GM18858 (cell line): ENCODE data around the gene DR1.
"Not testable (repeated sequence)": the region's sequence is repeated elsewhere in the genome, so short reads cannot be mapped to it uniquely, and the experiment has no call there.

Source experiments
- ATAC-seq: cut with Tn5 transposase; IDR thresholded peaks from one replicate; pipeline ENCODE4 v1.9.1; 2021; ENCODE audit not compliant: unreplicated experiment

Gene DR1

DNA sequence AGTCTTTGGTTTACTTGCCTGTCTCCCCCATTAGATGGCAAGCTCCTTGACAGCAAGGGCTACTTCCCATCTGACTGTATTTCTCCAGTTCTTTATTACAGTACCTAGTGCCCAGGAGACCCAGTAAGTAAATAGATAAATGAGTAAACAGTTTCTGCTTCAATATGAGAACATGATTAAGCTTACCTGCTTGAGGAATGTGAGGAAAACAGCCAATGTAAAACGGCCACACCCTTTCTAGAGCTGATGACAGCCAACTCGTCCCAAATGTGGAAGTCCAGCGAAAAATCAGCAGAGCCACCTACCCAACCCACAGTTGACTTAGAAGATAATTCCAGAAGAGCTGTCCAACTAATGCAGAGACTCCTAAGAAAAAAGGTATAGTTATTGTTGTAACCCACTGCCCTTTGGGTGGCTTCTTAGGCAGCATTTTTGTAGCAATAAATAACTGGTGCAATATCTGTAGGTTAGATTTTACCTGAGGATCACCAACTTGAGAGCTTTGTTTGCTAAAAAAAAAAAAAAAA is 6.5 kb upstream of the DR1 start:
- no peak for ATAC-seq

DNA sequence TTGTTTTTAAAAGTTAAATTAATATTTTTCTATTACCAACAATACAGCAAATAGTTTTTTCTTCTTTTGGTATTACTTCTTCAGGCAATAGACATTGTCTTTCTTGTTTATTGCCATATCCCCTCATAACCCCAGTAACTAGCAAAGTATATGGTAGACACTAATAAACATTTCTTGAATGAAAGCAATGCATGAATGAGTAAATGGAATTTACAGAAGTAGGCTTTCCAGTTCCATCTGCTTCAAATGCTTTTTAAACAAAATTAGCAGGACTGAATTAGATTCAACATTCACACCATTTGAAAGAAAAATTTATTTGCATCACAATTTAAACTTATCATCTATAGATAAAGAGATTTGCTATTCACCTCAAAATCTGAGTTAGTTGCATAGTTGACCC is 5.6 kb upstream of the DR1 start:
- no peak for ATAC-seq

DNA sequence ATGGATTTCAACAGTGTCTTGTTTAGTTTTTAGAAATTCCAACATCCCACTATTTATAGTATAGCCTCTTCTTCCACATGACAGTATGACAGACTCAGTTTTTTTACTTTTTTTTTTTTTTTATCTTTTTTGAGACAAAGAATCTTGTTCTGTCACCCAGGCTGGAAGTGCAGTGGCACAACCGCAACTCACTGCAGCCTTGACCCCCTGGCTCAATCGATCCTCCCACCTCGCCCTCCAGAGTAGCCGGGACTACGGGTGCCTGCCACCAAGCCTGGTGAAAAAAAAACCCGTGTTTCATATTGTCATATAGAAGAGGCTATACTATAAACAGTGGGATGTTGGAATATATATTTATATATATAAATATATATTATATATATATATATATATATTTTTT is 1.2 kb upstream of the DR1 start:
- no peak for ATAC-seq

DNA sequence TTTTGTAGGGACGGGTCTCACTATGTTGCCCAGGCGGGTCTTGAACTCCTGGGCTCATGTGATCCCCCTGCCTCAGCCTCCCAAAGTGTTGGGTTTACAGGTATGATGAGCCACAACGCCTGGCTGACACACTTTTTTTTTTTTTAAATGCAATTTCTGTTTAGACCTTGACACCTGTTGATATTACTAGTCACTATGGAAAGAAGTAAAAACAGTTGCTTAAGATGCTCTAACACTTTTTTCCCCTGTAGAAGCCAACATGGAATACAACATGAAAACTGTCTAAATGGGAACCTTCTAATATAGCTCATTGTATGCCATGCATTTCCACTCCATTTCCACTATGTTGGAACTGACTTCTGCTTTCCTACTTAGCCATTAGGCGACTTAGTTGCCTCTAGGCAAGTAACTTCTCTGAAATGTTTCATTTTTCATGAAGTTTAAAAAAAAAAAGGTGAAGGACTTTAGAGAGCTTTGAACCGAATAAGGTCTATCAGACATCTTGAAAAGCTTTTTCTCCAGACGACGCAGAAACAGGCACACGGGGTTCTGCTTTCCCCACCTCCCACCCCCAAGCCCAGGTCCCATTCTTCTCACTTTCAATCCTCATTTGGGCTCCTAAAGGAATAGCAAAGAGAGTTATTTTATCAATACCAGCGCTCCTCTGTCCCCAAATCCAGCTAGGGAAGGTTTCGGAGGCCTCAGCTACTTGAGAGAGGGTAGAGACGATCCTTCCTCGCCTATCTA is 648 bp upstream of the DR1 start:
- ATAC-seq, result peak; percentile 6

DNA sequence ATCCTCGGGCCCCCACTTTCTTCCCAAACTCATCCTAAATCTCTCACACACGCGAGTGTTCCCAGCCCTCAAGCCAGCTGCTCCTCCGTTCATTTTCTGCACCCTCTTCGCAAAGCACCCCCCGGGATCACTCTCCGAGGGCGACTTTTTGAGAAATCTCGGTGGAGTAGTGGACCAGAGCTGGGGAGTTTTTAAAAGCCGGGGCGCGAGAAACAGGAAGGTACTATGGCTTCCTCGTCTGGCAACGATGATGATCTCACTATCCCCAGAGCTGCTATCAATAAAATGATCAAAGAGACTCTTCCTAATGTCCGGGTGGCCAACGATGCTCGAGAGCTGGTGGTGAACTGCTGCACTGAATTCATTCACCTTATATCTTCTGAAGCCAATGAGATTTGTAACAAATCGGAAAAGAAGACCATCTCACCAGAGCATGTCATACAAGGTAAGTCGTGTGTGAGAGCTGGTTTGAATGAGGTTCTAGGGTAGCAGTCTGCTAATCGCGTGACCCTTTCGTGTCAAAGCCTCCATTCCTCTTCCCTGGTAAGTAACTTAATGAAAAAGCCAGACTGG is 800 bp downstream of the DR1 start:
- ATAC-seq, result no peak

DNA sequence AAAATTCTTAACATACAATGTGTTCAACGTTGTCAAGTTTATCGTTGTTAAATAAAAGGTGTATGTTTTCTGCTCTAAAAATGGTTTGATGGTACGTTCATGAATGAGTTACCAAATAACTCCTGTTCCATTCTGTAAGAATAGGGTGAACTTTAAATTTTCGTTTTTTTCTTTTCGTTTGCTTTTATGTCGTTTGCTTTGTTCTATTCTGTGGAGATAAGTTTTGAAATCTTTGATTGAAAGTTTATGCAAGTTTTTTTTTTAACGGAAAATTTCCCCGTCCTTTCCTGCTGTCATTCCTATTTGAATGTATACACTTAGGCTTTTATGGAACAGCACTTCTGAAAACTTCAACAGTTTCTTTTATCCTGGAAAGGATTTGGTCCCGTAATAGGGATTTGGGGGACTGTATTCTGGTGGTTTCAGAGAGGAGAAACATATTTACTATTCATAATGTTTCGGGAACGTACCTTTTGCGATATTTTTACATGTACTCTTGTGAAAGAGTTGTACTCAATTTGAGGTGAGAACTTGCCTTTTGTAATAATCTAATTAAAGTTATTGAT is 1.7 kb downstream of the DR1 start:
- no peak for ATAC-seq

DNA sequence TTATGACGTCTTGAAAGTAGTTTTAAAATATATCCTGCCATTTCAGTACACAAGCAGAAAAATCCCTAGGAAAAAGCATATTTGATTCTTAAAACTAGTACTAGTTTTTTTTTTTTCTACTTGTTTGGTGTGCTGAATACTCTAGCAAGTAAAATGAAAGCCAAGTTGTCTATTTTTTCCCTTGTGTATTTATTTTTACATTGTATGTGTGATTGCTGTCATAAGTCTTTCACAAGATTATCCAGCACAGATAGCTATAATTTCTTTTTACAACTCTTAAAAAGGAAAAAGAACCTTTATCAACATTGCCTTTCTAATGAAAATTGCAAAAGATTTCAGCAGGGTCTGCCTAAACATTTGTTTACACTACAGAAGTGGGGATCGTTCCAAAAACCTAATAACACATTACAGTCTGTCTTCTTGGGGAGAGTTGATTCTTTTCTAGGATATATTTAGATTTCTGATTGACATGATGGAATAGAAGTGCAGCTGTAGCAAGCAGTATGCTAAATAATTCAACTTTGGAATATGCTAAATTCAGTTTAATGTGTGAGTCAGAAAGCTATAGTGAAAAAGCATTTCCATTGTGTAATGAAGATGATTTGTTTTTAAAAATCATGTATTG is 2.5 kb downstream of the DR1 start:
- no peak for ATAC-seq

DNA sequence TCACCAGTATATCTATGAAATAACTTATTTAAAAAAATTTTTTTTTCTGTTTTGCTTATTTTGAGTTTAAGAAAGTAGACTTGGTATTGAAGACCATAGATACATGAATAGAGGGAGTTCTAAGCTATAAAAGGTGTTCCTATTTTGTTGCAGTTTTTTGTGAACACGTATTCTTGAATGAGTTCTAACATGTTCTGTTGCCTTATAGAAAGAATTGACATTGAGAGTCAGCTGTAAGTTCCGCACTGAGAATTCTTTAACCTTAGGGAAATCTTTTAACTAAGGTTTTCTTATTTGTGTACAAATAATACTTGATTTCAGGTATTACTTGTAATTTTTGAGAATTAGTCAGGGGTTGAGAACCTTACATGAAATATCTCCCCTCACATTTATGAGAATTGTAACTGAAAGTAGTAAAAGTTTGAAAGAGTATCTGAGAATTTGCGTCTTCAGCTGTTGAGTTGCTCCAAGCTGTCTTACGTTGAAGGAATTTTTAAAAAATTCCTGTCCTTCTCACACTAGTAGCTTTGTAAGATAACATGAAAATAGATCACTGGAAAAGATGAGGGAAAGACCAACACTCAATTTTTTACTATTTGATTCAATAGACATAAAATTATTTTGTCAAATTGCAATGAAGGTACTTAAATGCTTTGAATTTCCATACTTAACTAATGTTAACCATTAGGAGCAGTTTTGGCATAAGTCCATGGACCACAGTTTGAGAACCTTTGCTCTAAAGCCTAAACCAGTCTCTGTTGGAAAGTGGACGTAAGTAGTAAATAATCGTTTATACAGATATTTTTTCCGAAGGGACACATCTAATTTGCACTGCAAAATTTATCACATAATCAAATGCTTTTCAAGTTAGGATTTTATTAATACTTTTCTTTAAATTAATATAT is 3.8 kb downstream of the DR1 start:
- ATAC-seq, result no peak

DNA sequence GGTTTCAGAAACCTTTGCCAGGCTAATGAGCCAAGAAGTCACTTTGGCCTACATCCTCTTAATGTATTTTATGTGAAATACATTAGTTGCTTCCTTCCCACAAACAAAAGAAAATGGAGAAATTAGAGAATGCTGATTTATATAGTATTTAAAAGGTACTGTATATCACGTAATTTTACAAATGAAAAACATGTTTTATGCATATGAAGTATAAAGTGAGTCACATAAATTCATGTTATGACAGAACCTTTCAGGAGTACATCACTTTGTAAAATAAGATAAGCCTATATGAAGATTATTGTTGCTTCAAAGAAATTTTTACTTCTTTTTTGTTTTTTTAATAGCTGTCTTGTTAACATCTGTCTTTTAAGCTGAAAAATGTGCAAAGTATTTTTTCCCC is 4.6 kb downstream of the DR1 start:
- no peak for ATAC-seq

DNA sequence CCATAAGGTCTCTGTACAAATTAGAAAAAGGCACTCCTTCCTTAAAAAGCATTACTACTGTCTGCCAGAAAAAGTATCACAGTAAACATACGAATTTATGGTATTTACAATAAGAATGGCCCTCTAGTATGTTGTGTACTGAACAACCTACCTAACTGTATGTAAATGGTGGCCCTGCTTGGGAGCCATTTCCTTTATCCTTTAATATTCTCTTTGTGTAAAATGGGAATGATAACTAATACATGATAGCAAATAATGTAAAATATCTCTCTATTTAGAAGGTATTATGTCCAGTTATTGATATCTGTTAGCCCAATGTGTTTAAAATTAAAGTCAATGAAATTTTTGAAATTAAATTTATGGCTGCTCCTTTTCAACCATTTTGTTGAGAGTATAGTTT is 5.2 kb downstream of the DR1 start:
- ATAC-seq, result no peak

DNA sequence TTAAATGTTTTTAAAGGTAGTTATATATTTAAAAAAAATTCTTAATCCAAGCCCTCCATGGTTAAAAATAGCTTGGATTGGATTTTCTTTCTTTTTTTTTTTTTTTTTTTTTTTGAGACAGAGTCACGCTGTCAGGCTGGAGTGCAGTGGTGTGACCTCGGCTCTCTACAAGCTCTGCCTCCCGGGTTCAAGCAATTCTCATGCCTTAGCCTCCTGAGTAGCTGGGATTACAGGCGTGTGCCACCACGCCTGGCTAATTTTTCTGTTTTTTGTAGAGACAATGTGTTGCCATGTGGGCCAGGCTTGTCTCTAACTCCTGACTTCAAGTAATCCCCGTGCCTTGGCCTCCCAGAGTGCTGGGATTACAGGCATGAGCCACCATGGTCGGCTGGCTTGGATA is 5.6 kb downstream of the DR1 start:
- ATAC-seq, result not testable (repeated sequence)

DNA sequence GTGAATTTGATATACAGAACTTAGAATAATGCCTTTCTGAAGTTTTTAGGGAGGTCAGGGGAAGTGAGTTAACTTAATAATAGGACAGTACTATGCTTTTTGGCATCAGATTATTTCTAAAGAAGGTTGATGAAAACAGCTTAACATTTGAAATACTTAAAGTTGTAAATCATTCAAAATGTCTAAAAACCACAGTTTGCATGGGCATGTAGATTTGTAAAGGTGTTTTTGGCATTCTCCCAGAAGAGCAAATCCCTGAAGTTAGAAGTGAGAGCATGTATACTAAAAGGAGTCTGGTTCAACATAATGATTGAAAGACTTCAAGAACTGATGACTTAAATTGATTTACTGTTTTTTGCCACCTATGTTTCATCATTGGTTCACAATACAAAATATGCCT is 6.7 kb downstream of the DR1 start:
- ATAC-seq, result no peak

DNA sequence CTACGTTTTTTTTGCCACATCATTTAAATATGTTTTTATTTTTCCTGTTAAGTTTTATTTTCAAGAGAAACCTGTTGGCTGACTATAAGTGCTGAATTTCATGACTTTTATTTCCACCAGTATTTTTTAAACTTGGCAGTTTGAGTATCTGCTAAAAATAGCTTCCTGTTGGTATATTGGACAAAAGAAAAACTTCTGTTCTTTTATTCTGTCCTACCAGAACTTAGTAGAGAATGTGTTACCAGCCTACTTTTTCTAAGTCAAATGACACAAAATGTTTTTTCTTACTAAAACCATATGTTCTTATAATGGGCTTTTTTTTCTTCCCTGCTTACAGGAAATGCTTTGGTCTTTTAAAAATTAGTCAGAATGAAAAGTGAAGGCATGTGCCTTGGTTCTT is 7.6 kb downstream of the DR1 start:
- no peak for ATAC-seq

DNA sequence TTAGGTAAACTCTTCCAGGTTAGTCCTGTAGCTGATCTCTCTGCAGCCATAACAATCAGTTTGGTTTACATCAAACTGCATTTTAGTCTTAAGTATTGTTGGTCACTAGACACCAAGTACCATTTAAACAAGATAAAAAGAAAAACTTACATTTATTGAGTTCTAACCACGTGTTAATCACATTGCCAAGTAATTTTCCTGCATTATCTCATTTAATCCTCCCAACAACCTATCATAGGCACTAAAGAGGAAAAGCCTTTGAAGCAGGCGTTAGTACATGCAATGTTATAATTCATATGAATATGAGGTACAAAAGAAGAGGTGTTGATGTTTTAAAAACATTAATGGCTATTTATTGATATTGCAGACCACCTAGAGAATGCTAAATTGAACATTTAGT is 9.0 kb downstream of the DR1 start:
- no peak for ATAC-seq

DNA sequence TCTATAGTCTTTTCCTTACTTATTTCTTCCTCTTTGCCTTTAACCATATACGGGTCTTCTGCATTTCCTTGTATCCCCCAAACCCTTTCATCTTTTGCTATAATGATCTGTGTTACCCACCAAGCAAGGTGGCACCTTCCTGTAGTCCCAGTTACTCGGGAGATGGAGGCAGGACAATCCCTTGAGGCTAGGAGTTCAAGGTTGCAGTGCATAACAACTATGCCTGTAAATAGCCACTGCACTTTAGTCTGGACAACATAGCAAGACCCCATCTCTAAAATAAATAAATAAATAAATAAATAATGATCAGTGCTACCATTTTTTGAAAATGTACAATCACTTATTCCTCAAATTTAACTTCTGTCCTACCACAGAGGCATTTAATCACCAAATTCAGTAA is 11.5 kb downstream of the DR1 start:
- ATAC-seq, result no peak

DNA sequence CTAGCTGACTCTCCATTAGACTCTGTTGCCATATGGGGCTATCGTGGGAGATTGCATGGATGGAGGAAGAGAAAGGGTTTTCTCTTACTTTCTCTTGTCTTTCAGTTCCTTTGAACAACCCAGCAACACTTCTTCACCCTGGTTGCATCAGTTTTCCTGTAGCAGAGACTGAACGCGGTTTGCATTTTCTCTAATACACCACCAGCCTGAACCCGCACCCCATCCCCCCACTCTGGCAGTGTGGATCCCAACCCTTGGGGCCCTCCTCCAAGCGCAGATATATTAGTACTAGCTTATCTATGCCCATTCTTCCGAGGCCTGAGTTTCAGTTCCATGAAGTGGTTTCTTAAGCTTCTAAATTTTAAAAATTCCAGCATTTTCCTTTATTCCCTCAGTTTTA is 12.6 kb downstream of the DR1 start:
- no peak for ATAC-seq

DNA sequence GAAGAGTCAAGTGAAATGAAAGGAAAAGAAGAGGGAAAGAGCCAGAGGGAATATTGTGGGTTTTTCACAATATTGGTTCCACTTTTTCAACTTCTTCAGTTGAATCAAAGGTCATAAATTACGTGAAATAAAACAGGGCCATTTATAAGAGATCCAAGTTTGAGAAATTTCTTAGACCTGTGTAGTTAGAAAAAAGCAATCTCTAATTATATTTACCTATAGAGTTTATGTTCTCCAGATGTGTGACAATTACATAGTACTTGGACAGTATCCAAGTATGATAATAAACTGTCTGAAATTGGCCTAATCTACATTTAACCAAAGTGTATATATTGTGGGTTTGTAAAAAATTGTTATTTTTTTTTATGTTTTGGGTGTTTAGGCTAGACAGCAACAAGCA is 14.4 kb downstream of the DR1 start:
- no peak for ATAC-seq

DNA sequence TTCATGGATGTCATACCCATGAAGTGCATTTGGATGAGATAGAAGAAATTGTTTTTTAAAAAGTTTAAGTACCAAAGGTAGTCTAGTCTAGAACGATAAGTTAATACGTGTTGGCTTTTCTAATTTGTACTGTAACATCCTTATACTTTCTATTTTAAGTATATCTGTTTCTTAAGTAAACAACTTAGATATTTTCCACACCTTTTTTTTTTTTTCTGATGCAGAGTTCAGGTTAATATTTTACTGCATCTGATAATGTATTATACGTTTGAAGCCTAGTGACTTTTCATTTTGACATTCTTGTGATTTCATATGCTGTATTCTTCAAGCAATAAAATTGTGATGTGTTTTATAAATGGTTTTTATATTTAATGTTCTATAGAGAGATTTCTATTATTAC is 16.5 kb downstream of the DR1 start:
- no peak for ATAC-seq

DNA sequence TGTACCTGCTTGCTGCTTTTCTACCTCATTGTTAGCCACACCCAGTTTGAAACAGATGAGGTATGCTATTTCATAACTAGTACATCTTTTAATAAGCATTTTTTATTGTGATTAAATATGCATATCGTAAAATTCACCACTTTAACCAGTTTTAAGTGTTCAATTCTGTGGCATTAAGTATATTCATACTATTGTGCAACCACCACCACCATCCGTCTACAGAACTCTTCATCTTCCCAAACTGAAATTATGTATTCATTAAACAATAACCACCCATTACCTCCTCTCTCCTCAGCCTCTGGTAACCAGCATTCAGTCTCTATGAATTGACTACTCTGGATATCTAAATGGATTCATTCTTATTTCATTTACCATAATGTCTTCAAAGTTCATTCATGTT is 20.1 kb downstream of the DR1 start:
- ATAC-seq, result no peak

DNA sequence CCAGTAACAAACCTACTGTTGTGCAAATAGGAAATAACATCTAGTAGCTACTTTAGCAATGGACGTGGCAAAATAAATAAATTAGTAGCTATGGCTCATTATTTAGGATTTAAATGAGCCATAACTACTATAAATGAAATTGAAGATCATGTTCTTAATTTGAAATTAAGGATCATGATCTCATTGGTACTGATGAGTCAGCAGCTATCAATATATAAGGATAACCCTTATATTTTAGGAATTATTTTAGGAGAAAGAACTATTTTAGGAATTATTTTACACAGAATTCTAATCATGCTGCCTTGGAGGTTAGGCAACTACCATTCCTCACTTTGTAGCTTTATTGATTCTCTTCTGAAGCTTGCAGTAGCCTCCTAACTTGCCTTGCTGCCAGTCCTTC is 24.0 kb downstream of the DR1 start:
- no peak for ATAC-seq
